Mammary epithelial cell (primary cell): ENCODE results near the gene ONECUT3.

Experiments used
- EZH2 ChIP-seq: IDR thresholded peaks from 2 replicates; pipeline ENCODE4 v1.6.1; 2012; ENCODE audit warnings: low read length, inconsistent platforms, borderline replicate concordance
- TF ChIP-seq, protein P1 (sequence below), 2 donors: IDR thresholded peaks in 1 of 2; conservative IDR thresholded peaks in 1 of 2; 2 replicates each; pipeline ENCODE4 v1.5.1; 2011 to 2012; ENCODE audit warnings: inconsistent platforms in 2 of 2, low read length in 2 of 2, mild to moderate bottlenecking in 2 of 2, control low read depth in 1 of 2, low read depth in 1 of 2; ENCODE audit not compliant: insufficient read depth in 1 of 2; ENCODE audit errors: extremely low read depth in 1 of 2

- TF ChIP-seq, protein P1, sequence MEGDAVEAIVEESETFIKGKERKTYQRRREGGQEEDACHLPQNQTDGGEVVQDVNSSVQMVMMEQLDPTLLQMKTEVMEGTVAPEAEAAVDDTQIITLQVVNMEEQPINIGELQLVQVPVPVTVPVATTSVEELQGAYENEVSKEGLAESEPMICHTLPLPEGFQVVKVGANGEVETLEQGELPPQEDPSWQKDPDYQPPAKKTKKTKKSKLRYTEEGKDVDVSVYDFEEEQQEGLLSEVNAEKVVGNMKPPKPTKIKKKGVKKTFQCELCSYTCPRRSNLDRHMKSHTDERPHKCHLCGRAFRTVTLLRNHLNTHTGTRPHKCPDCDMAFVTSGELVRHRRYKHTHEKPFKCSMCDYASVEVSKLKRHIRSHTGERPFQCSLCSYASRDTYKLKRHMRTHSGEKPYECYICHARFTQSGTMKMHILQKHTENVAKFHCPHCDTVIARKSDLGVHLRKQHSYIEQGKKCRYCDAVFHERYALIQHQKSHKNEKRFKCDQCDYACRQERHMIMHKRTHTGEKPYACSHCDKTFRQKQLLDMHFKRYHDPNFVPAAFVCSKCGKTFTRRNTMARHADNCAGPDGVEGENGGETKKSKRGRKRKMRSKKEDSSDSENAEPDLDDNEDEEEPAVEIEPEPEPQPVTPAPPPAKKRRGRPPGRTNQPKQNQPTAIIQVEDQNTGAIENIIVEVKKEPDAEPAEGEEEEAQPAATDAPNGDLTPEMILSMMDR (conservative IDR thresholded peaks at IDR 0.05 in 1 of 2, IDR thresholded peaks at IDR 0.05 in 1 of 2; ENCODE audit: extremely low read depth in 1 of 2, insufficient read depth in 1 of 2, low read depth in 1 of 2, low read length in 2 of 2), result no peak
- TF ChIP-seq EZH2, result no peak
Measured at GRCh38 chr19:1762243-1763117, 9.2 kb downstream of the ONECUT3 start.
